HepG2 (cell line): ENCODE measurements around the gene SOCS3. TPM values are rescaled to one million over a fixed set of nuclear protein-coding genes. Genes with fewer than 3 reads are reported as not detected.

Source experiments
- ATAC-seq: fragments of 200-7000 bp; cut with Tn5 transposase; 3 replicates; pipeline ENCODE4 v1.9.1; 2020; ENCODE audit warnings: mild to moderate bottlenecking, moderate library complexity
- Bru-seq: library from RNA; stranded (reverse); fragments of 400-500 nt; gene quantifications from one replicate; lab custom pipeline; 2021; lab: Mats Ljungman, UMichigan
- BruChase-seq, 2 experiments: library from RNA; stranded (reverse); fragments of 400-500 nt; gene quantifications; one replicate each; lab custom pipeline; 2021; lab: Mats Ljungman, UMichigan
- BruUV-seq: library from RNA; stranded (reverse); fragments of 400-500 nt; replicated peaks from 2 replicates; lab custom pipeline; 2021; lab: Mats Ljungman, UMichigan
- CTCF ChIA-PET: fragments of 300-600 bp; formaldehyde crosslinking; extraction: SDS; loops from one replicate; lab custom pipeline; 2021; ENCODE audit warnings: low total read pairs, inconsistent platforms, low intra/inter-chr PET ratio; lab: Yijun Ruan, JAX
- POLR2A ChIA-PET: fragments of 350-600 bp; sonication (Branson Sonifier 250); formaldehyde crosslinking; loops from one replicate; lab custom pipeline; 2020; ENCODE audit warnings: antibody characterized with exemption, inconsistent platforms; lab: Yijun Ruan, JAX
- DNase-seq: peaks from one replicate; pipeline ENCODE4 v3.0.0-alpha.2; 2015; ENCODE audit warnings: low spot score
- FAIRE-seq: peaks from 3 replicates; lab custom pipeline; 2011; peaks lifted over from hg19 to GRCh38; lab: Jason Lieb, UNC
- H2AFZ ChIP-seq: one replicate; pipeline ENCODE4 v1.6.1; 2011; ENCODE audit warnings: low read length, inconsistent platforms
- H3K27ac ChIP-seq: fragments of 300-600 bp; 3 replicates; pipeline ENCODE4 v1.8.0; 2011; ENCODE audit warnings: mixed run types, mild to moderate bottlenecking, mixed read lengths, low read length, inconsistent platforms; ENCODE audit not compliant: insufficient read depth; ENCODE audit errors: extremely low read length
- H3K27me3 ChIP-seq, 2 experiments: fragments of 200-600 bp in 1 of 2; 2 replicates in 1 of 2; 3 replicates in 1 of 2; pipeline versions ENCODE4 v1.6.0 to v1.8.0; 2011; ENCODE audit warnings: low read length in 2 of 2, mild to moderate bottlenecking in 2 of 2, moderate library complexity in 2 of 2, inconsistent platforms in 1 of 2; ENCODE audit not compliant: insufficient read depth in 2 of 2, control insufficient read depth in 1 of 2
- H3K36me3 ChIP-seq, 2 experiments: fragments of 200-600 bp in 1 of 2; replicated peaks in 1 of 2; 2 replicates in 1 of 2; 3 replicates in 1 of 2; pipeline versions ENCODE4 v1.5.1 to v1.8.0; 2011; ENCODE audit warnings: low read length in 2 of 2, inconsistent platforms in 1 of 2; ENCODE audit not compliant: insufficient read depth in 2 of 2, control insufficient read depth in 1 of 2
- H3K4me1 ChIP-seq: 2 replicates; pipeline ENCODE4 v1.5.1; 2012; ENCODE audit warnings: low read length, inconsistent platforms; ENCODE audit not compliant: insufficient read depth
- H3K4me2 ChIP-seq: 2 replicates; pipeline ENCODE4 v1.6.0; 2011; ENCODE audit warnings: low read depth, low read length, inconsistent platforms
- H3K4me3 ChIP-seq, 3 experiments: fragments of 200-600 bp in 1 of 3; sonication (generic), shearing (Covaris generic) in 1 of 3; replicated peaks in 1 of 3; 2 replicates each; pipeline ENCODE4 v1.5.1; 2011 to 2016; ENCODE audit warnings: low read length in 3 of 3, inconsistent platforms in 2 of 3, low read depth in 2 of 3, mild to moderate bottlenecking in 2 of 3, control low read depth in 1 of 3, mixed read lengths in 1 of 3; ENCODE audit not compliant: insufficient read depth in 1 of 3
- H3K79me2 ChIP-seq: one replicate; pipeline ENCODE4 v1.6.1; 2011; ENCODE audit warnings: low read length, inconsistent platforms; ENCODE audit not compliant: insufficient read depth
- H3K9ac ChIP-seq: 2 replicates; pipeline ENCODE4 v1.6.0; 2011; ENCODE audit warnings: mild to moderate bottlenecking, low read depth, low read length, inconsistent platforms; ENCODE audit not compliant: insufficient read depth
- H3K9me3 ChIP-seq: 2 replicates; pipeline ENCODE4 v1.5.1; 2012; ENCODE audit warnings: mild to moderate bottlenecking, low read length
- H4K20me1 ChIP-seq: 2 replicates; pipeline ENCODE4 v1.6.0; 2011; ENCODE audit warnings: inconsistent platforms, mild to moderate bottlenecking, low read length, moderate library complexity; ENCODE audit not compliant: insufficient read depth
- CBX2 ChIP-seq, 2 experiments: fragments of 200-600 bp in 1 of 2; sonication (generic); formaldehyde crosslinking in 1 of 2; IDR thresholded peaks; 2 replicates each; pipeline versions ENCODE4 v1.7.0 to v1.8.1; 2018 to 2022; ENCODE audit warnings: low read depth in 2 of 2, low read length in 1 of 2, mild to moderate bottlenecking in 1 of 2, missing genetic modification reagents in 1 of 2
- MAZ ChIP-seq, 2 experiments: sonication (generic) in 1 of 2; formaldehyde crosslinking in 1 of 2; IDR thresholded peaks; 2 replicates each; pipeline versions ENCODE4 v1.5.0 to v1.6.1; 2012 to 2020; ENCODE audit warnings: low read depth in 2 of 2, mild to moderate bottlenecking in 2 of 2, borderline replicate concordance in 1 of 2, improper control_type of control experiment in 1 of 2, low read length in 1 of 2, missing genetic modification reagents in 1 of 2, moderate library complexity in 1 of 2
- RAD21 ChIP-seq: fragments of 450-650 bp; formaldehyde crosslinking; IDR thresholded peaks from 2 replicates; pipeline ENCODE4 v1.5.0; 2020; ENCODE audit warnings: mild to moderate bottlenecking
- RBFOX2 ChIP-seq: fragments of 200-400 bp; formaldehyde crosslinking; IDR thresholded peaks from 2 replicates; pipeline ENCODE4 v1.6.1; 2017; ENCODE audit warnings: low read depth, mild to moderate bottlenecking, low read length
- SAP130 ChIP-seq: IDR thresholded peaks from 2 replicates; pipeline ENCODE4 v1.6.1; 2016; ENCODE audit warnings: low read depth
- ZFY ChIP-seq: sonication (generic); formaldehyde crosslinking; IDR thresholded peaks from 2 replicates; pipeline ENCODE4 v1.4.0; 2020; ENCODE audit warnings: missing genetic modification reagents
- ZNF616 ChIP-seq: sonication (generic); formaldehyde crosslinking; IDR thresholded peaks from 2 replicates; pipeline ENCODE4 v1.5.0; 2020; ENCODE audit warnings: low read depth, mild to moderate bottlenecking, missing genetic modification reagents
- ZSCAN21 ChIP-seq: sonication (generic); formaldehyde crosslinking; IDR thresholded peaks from 2 replicates; pipeline ENCODE4 v1.8.0; 2022; ENCODE audit warnings: mild to moderate bottlenecking, missing genetic modification reagents, moderate library complexity, borderline replicate concordance
- WGBS: methylation state at CpG from one replicate; pipeline ENCODE4 v1.1.6; 2017; ENCODE audit warnings: low lambda C conversion rate; 5-methylcytosine and 5-hydroxymethylcytosine counted together
- in situ Hi-C: cut with HindIII; loops from 2 replicates; pipeline ENCODE4 v1.10.0; 2017; ENCODE audit warnings: low pct_unique_long_range_greater_than_20kb; ENCODE audit not compliant: extremely low pct_ligation_motif_present
- intact Hi-C: fragments of 100-400 bp; cut with micrococcal nuclease; formaldehyde crosslinking; loops from one replicate; pipeline ENCODE4 v1.10.0; 2022; ENCODE audit not compliant: unreplicated experiment
- long read RNA-seq, 2 experiments: library from RNA in 1 of 2; library from polyadenylated mRNA in 1 of 2; stranded (forward) in 1 of 2; unstranded in 1 of 2; transcript quantifications; one replicate each; pipeline ENCODE4 v2.0.0, GENCODE V29; 2019 to 2022
- polyA minus RNA-seq, 3 experiments: library from RNA; depleted of rRNA, polyadenylated mRNA; stranded (reverse); fragments of >200 nt; gene quantifications; 2 replicates each; pipeline ENCODE4 v1.2.3, GENCODE V29; 2011; ENCODE audit warnings: low replicate concordance in 1 of 3
- polyA plus RNA-seq, 8 experiments: library from polyadenylated mRNA; depleted of rRNA in 3 of 8; stranded (reverse) in 7 of 8; unstranded in 1 of 8; fragments of >200 nt; fragmentation: Illumina TruSeq in 4 of 8; extraction: Trizol in 4 of 8; gene quantifications; 2 replicates each; pipeline versions ENCODE4 v1.2.1 to v1.2.3, GENCODE V29; 2011 to 2016; ENCODE audit warnings: low read depth in 4 of 8, missing spikeins in 1 of 8, mixed read lengths in 1 of 8; ENCODE audit not compliant: insufficient read depth in 1 of 8
- total RNA-seq, 5 experiments: library from RNA; depleted of rRNA; stranded (reverse); fragments of >200 nt; fragmentation: Illumina TruSeq; extraction: Trizol; gene quantifications; 2 replicates each; pipeline ENCODE4 v1.2.3, GENCODE V29; 2016; ENCODE audit warnings: low read depth in 1 of 5
- TF ChIP-seq, protein P1 (sequence below): IDR thresholded peaks from 2 replicates; pipeline ENCODE4 v1.4.0; 2020; ENCODE audit warnings: mild to moderate bottlenecking, missing genetic modification reagents
- TF ChIP-seq, protein P2 (sequence below): sonication (generic); formaldehyde crosslinking; IDR thresholded peaks from 2 replicates; pipeline ENCODE4 v1.4.0; 2020; ENCODE audit warnings: low read depth, mild to moderate bottlenecking, missing genetic modification reagents

SOCS3 gene, protein sequence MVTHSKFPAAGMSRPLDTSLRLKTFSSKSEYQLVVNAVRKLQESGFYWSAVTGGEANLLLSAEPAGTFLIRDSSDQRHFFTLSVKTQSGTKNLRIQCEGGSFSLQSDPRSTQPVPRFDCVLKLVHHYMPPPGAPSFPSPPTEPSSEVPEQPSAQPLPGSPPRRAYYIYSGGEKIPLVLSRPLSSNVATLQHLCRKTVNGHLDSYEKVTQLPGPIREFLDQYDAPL
- 0.66 and 0.77 TPM in 2 replicates for total RNA-seq (2016; rRNA removed; fragmentation: Illumina TruSeq; extraction: Trizol)
- total RNA-seq (2016; cell fraction: cytosol; rRNA removed; fragmentation: Illumina TruSeq; extraction: Trizol; ENCODE audit: low read depth) = 0.30 and 0.35 TPM in 2 replicates
- 0.59 and 0.95 TPM in 2 replicates for total RNA-seq (2016; cell fraction: insoluble cytoplasmic fraction; rRNA removed; fragmentation: Illumina TruSeq; extraction: Trizol)
- 0.83 and 0.93 TPM in 2 replicates for total RNA-seq (2016; cell fraction: membrane; rRNA removed; fragmentation: Illumina TruSeq; extraction: Trizol)
- 0.66 and 1.2 TPM in 2 replicates for total RNA-seq (2016; cell fraction: nucleus; rRNA removed; fragmentation: Illumina TruSeq; extraction: Trizol)
- polyA plus RNA-seq (2011; rRNA removed) = 2.4 and 3.2 TPM in 2 replicates
- 2.4 and 2.6 TPM in 2 replicates for polyA plus RNA-seq (2011; cell fraction: cytosol; rRNA removed)
- 4.1 and 5.9 TPM in 2 replicates for polyA plus RNA-seq (2011; cell fraction: nucleus; rRNA removed)
- 0.94 and 3.5 TPM in 2 replicates for polyA plus RNA-seq (2012)
- polyA plus RNA-seq (2016; cell fraction: cytosol; fragmentation: Illumina TruSeq; extraction: Trizol; ENCODE audit: low read depth) = 0.05 and 0.10 TPM in 2 replicates
- 0.32 and 0.52 TPM in 2 replicates for polyA plus RNA-seq (2016; cell fraction: insoluble cytoplasmic fraction; fragmentation: Illumina TruSeq; extraction: Trizol; ENCODE audit: low read depth)
- 0.27 and 0.28 TPM in 2 replicates for polyA plus RNA-seq (2016; cell fraction: membrane; fragmentation: Illumina TruSeq; extraction: Trizol; ENCODE audit: low read depth)
- 1.1 and 1.3 TPM in 2 replicates for polyA plus RNA-seq (2016; cell fraction: nucleus; fragmentation: Illumina TruSeq; extraction: Trizol; ENCODE audit: insufficient read depth, low read depth)
- 11.0 and 18.7 TPM in 2 replicates for polyA minus RNA-seq (2011; rRNA and poly(A)+ RNA removed; ENCODE audit: low replicate concordance)
- 6.9 and 7.9 TPM in 2 replicates for polyA minus RNA-seq (2011; cell fraction: cytosol; rRNA and poly(A)+ RNA removed)
- polyA minus RNA-seq (2011; cell fraction: nucleus; rRNA and poly(A)+ RNA removed) = 3.5 and 5.2 TPM in 2 replicates
- Bru-seq, nascent RNA = percentile 50 among the genes with signal in this experiment
- BruChase-seq, experiment 1, labeled RNA remaining after a 6-hour chase = percentile 50 among the genes with signal in this experiment
- percentile 47 among the genes with signal in this experiment for BruChase-seq, experiment 2, labeled RNA remaining after a 2-hour chase
- long read RNA-seq, experiment 1 = 0 reads
- long read RNA-seq, experiment 2, partial matches to known transcripts = 0 of 8 reads
- long read RNA-seq, experiment 2, other reads (novel, unspliced or antisense) = 5 of 8 reads

DNA sequence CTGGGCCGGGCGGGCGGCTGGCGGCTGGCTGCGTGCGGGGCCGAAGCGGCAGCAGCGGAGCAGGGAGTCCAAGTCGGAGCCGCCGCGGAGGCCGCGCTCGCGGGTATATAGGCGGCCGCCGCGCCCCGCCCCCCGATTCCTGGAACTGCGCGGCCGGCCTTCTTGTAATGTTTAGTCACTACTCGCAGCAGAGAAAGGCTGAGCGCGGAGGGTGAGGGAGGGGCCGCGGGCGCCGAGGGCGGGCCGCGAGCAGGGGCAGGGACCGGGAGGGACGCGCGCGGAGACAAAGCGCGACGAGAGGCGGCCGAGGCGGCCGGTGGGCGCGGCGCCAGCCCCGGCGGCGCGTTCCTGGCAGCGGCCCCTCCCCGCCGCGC, at the start of gene SOCS3:
Gene SOCS3, minus strand, starts transcription at position 81 of the 374 bp plus-strand sequence. CDS start 982 bp downstream, outside the sequence.
- WGBS = 3% methylated on average over 15 of the region's 59 CpGs
- in situ Hi-C loops (loop anchor here (5.0 kb wide), 1 partner anchor 62 kb away; no protein-coding TSS in a partner anchor), intact Hi-C loops (loop anchor here (1.0 to 2.0 kb wide), 2 partner anchors 15 to 61 kb away; no protein-coding TSS in a partner anchor)
- DNase-seq (peak; percentile 86), ATAC-seq (peak; percentile 51), FAIRE-seq (no peak)
- ChIA-PET CTCF (interaction anchor here (0.6 to 4.3 kb wide), 3 partner anchors 51 to 61 kb away, joined by 3 to 59 read pairs (median 3); no protein-coding TSS in a partner anchor), POLR2A (interaction anchor here (1.0 to 2.4 kb wide), 2 partner anchors 12 to 62 kb away, joined by 3 to 40 read pairs; no protein-coding TSS in a partner anchor)
- H3K9ac ChIP-seq = peak within 1 kb of the TSS; percentile 80
- no peak within 1 kb of the TSS for H3K27ac ChIP-seq
- H3K4me3 ChIP-seq = peak within 1 kb of the TSS; percentile 57 to 87 (median 61)
- H3K9me3 ChIP-seq = no peaks in the 10 kb centered on the region
- H4K20me1 ChIP-seq = peaks cover 21% of the 10 kb centered on the region; the same call in 1 of the 2 replicates
- peaks cover 7 to 61% of the 10 kb centered on the region in 2 experiments; a peak in 4 of 5 replicates for H3K27me3 ChIP-seq
- no peak within 1 kb of the TSS for H2AFZ ChIP-seq
- no peaks in the 10 kb centered on the region; a peak in 1 of 5 replicates for H3K36me3 ChIP-seq
- no peaks in the 10 kb centered on the region for H3K79me2 ChIP-seq
- peak within 1 kb of the TSS; percentile 85 for H3K4me2 ChIP-seq
- no TSS peak for BruUV-seq
- peaks cover 52% of the 10 kb centered on the region for H3K4me1 ChIP-seq
- TF ChIP-seq ZSCAN21 (peak; percentile 88; the same call in 1 of the 2 replicates), MAZ (IDR thresholded peaks at IDR 0.05; ENCODE audit: borderline replicate concordance, low read depth, low read length) (peak; percentile 66; the same call in 1 of the 2 replicates), MAZ (CRISPR knock-in tag; IDR thresholded peaks at IDR 0.05; ENCODE audit: low read depth) (peak; percentile 51; the same call in 1 of the 2 replicates), SAP130 (CRISPR knock-in tag) (peak; percentile 83), CBX2 (IDR thresholded peaks at IDR 0.05; ENCODE audit: low read depth, low read length) (no peak), CBX2 (CRISPR knock-in tag; IDR thresholded peaks at IDR 0.05; ENCODE audit: low read depth) (no peak), RBFOX2 (peak; percentile 79), ZNF616 (CRISPR knock-in tag) (0 out of 2 replicates have a peak, but pooled peaks have one; percentile 76), RAD21 (peak; percentile 28; the same call in 1 of the 2 replicates), ZFY (CRISPR knock-in tag) (peak; percentile 31; the same call in 1 of the 2 replicates)
- TF ChIP-seq, protein P1, sequence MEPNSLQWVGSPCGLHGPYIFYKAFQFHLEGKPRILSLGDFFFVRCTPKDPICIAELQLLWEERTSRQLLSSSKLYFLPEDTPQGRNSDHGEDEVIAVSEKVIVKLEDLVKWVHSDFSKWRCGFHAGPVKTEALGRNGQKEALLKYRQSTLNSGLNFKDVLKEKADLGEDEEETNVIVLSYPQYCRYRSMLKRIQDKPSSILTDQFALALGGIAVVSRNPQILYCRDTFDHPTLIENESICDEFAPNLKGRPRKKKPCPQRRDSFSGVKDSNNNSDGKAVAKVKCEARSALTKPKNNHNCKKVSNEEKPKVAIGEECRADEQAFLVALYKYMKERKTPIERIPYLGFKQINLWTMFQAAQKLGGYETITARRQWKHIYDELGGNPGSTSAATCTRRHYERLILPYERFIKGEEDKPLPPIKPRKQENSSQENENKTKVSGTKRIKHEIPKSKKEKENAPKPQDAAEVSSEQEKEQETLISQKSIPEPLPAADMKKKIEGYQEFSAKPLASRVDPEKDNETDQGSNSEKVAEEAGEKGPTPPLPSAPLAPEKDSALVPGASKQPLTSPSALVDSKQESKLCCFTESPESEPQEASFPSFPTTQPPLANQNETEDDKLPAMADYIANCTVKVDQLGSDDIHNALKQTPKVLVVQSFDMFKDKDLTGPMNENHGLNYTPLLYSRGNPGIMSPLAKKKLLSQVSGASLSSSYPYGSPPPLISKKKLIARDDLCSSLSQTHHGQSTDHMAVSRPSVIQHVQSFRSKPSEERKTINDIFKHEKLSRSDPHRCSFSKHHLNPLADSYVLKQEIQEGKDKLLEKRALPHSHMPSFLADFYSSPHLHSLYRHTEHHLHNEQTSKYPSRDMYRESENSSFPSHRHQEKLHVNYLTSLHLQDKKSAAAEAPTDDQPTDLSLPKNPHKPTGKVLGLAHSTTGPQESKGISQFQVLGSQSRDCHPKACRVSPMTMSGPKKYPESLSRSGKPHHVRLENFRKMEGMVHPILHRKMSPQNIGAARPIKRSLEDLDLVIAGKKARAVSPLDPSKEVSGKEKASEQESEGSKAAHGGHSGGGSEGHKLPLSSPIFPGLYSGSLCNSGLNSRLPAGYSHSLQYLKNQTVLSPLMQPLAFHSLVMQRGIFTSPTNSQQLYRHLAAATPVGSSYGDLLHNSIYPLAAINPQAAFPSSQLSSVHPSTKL = peak; percentile 70
- TF ChIP-seq, protein P2, sequence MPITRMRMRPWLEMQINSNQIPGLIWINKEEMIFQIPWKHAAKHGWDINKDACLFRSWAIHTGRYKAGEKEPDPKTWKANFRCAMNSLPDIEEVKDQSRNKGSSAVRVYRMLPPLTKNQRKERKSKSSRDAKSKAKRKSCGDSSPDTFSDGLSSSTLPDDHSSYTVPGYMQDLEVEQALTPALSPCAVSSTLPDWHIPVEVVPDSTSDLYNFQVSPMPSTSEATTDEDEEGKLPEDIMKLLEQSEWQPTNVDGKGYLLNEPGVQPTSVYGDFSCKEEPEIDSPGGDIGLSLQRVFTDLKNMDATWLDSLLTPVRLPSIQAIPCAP (CRISPR knock-in tag) = no peak
